Colonic mucosa (tissue), 4 donors: ENCODE data around the gene ARF3. TPM values are rescaled to one million over a fixed set of nuclear protein-coding genes. Genes with fewer than 3 reads are reported as not detected.

ENCODE experiments used
- DNase-seq: peaks from one replicate; pipeline ENCODE4 v3.0.0-alpha.2; 2020
- H3K27ac ChIP-seq: fragments of 200-600 bp; one replicate; pipeline ENCODE4 v1.8.0; 2021
- H3K27me3 ChIP-seq: fragments of 200-600 bp; one replicate; pipeline ENCODE4 v1.8.0; 2021
- H3K36me3 ChIP-seq: fragments of 200-600 bp; one replicate; pipeline ENCODE4 v1.8.0; 2021
- H3K4me1 ChIP-seq: fragments of 200-600 bp; one replicate; pipeline ENCODE4 v1.8.0; 2021; ENCODE audit warnings: mild to moderate bottlenecking
- H3K4me3 ChIP-seq: fragments of 200-600 bp; one replicate; pipeline ENCODE4 v1.8.0; 2021
- H3K9ac ChIP-seq, 2 donors: one replicate each; pipeline ENCODE4 v1.7.0; 2013; ENCODE audit warnings: control low read depth in 2 of 2, low read depth in 2 of 2, low read length in 2 of 2
- H3K9me3 ChIP-seq: fragments of 200-600 bp; one replicate; pipeline ENCODE4 v1.8.0; 2021
- CTCF ChIP-seq: fragments of 200-600 bp; IDR thresholded peaks from one replicate; pipeline ENCODE4 v1.8.0; 2022; ENCODE audit warnings: antibody characterized with exemption, mild to moderate bottlenecking
- intact Hi-C: fragments of 100-400 bp; cut with DNase I; formaldehyde crosslinking; loops from one replicate; pipeline ENCODE4 v1.14.1; 2022
- total RNA-seq, 2 donors: library from RNA; stranded (reverse); fragmentation: NEBNext Ultra II Directional in 1 of 2; extraction: Animal tissue kit (Norgen Biotek cat#: 25700) in 1 of 2; gene quantifications; one replicate each; pipeline ENCODE4 v1.2.1, GENCODE V29; 2021
- donor health status: healthy.
- donor health status: DM: no; HTN: no; CAD: no.
- donor health status: DM: no; HTN: no; CAD: no.

ARF3 gene
- total RNA-seq, 2 donors from 2014 or later, result 255 to 261 TPM

DNA sequence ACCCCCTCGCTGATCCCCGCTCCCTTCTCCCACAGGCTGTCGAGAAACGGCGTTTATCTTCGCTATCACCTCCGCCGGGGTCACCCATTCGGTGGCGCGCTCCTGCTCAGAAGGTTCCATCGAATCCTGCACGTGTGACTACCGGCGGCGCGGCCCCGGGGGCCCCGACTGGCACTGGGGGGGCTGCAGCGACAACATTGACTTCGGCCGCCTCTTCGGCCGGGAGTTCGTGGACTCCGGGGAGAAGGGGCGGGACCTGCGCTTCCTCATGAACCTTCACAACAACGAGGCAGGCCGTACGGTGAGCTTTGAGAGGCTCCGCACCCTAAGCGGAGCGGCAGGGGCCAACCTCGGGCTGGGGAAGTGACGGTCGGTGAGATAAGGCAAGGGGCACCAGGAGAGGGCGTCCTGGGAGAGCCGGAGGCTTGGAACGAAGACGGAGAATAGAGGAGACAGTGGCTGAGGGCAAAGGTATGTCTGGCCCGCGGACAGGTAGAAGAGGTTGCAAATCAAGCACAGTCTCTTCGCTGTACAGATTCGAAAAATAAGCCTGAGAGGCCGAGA lies 23.2 kb upstream of the ARF3 start:
- Histone ChIP-seq H3K4me1 (peaks cover 36% of the 10 kb centered on the region), H3K27me3 (peaks cover 59% of the 10 kb centered on the region), H3K9ac (no peak overlapping the region), H3K9me3 (no peaks in the 10 kb centered on the region), H3K27ac (no peak overlapping the region), H3K36me3 (no peaks in the 10 kb centered on the region), H3K4me3 (peak overlapping the region; percentile 27)
- DNase-seq, result peak; percentile 64
- no peak for TF ChIP-seq CTCF
- intact Hi-C loops, result loop anchor here (10.0 kb wide), 1 partner anchor 126 kb away; the partner anchor contains the start of gene DDX23

DNA sequence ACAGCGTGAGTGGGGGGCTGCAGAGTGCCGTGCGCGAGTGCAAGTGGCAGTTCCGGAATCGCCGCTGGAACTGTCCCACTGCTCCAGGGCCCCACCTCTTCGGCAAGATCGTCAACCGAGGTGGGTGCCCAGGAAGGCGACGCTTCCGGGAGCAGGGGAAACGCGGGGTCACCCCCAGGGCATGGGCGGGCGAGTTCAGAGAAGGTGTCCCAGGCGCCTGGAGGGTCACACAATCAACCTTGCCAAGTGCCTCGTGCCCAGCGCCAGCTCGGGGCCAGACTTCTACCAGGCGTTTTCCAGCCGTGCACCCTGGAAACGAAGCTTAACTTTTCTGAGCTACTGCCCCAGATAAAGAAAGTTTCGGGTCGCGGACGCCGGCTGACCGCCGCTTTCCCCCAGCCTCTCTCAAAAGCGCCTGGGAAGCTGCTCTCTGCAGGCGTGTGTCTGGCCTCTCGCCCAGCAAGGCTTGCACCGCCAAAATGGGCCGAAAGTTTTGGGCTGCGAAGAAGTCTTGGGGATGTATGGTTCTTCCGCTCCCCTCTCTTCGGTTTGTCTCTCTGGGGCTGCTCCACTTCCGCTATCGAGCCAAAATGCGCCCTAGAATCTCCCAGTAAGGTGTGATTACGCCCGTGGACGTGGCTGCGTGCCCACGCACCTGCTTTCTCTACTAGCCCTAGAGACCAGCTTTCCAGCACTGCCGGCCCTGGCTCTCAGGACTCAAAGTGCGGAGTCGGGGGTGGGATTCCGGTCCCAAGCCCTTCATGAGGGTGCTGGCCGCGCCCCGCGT lies 22.5 kb upstream of the ARF3 start:
- intact Hi-C loops, result loop anchor here (5.0 to 10.0 kb wide), 2 partner anchors 42 to 125 kb away; partner anchors contain the start of gene DDX23
- no peak for TF ChIP-seq CTCF
- H3K27me3 ChIP-seq, result peaks cover 58% of the 10 kb centered on the region
- no peak for DNase-seq
- H3K27ac ChIP-seq, result no peak overlapping the region
- peak overlapping the region; percentile 27 for H3K4me3 ChIP-seq
- H3K9ac ChIP-seq, result peak overlapping the region; percentile 28 to 37
- H3K4me1 ChIP-seq, result peaks cover 36% of the 10 kb centered on the region
- no peaks in the 10 kb centered on the region for H3K9me3 ChIP-seq
- H3K36me3 ChIP-seq, result no peaks in the 10 kb centered on the region

GRCh38 chr12:48978741-48979601 lies 21.7 kb upstream of the ARF3 start:
- Histone ChIP-seq H3K4me3 (peak overlapping the region; percentile 27), H3K27ac (no peak overlapping the region)

GRCh38 chr12:48978291-48978740 lies 21.0 kb upstream of the ARF3 start, which contains the start of gene WNT1:
Gene WNT1 (plus strand): TSS chr12:48978322. CDS start chr12:48978651, 329 bp downstream.
- no peak for DNase-seq
- intact Hi-C loops, result loop anchor here (5.0 kb wide), 1 partner anchor 41 kb away; no protein-coding TSS in a partner anchor
- Histone ChIP-seq H3K27me3 (peaks cover 71% of the 10 kb centered on the region), H3K4me3 (peak within 1 kb of the TSS; percentile 27), H3K4me1 (peaks cover 36% of the 10 kb centered on the region), H3K27ac (no peak within 1 kb of the TSS), H3K9me3 (no peaks in the 10 kb centered on the region), H3K9ac (peak within 1 kb of the TSS; percentile 16 to 28), H3K36me3 (no peaks in the 10 kb centered on the region)
- peak; percentile 39 for TF ChIP-seq CTCF

More at GRCh38 chr12:48978741-48979601, 21.7 kb upstream of the ARF3 start:
- peak overlapping the region; percentile 28 to 37 for H3K9ac ChIP-seq
- H3K9me3 ChIP-seq, result no peaks in the 10 kb centered on the region
- DNase-seq, result no peak
- peaks cover 64% of the 10 kb centered on the region for H3K27me3 ChIP-seq
- intact Hi-C loops, result loop anchor here (5.0 kb wide), 1 partner anchor 42 kb away; no protein-coding TSS in a partner anchor
- peaks cover 36% of the 10 kb centered on the region for H3K4me1 ChIP-seq
- H3K36me3 ChIP-seq, result no peaks in the 10 kb centered on the region
- no peak for TF ChIP-seq CTCF
